OCI-LY1 (cell line): ENCODE measurements around the gene FRK.

Experiments
- H2AFZ ChIP-seq: fragments of 200-600 bp; sonication (generic), shearing (Covaris generic); 2 replicates; pipeline ENCODE4 v1.6.0; 2014; ENCODE audit warnings: antibody characterized with exemption, mild to moderate bottlenecking, low read length
- H3F3A ChIP-seq: fragments of 200-600 bp; sonication (generic), shearing (Covaris generic); 2 replicates; pipeline ENCODE4 v1.6.0; 2014; ENCODE audit warnings: mild to moderate bottlenecking, antibody characterized with exemption, low read length, moderate library complexity; ENCODE audit not compliant: insufficient read depth
- H3K27ac ChIP-seq: fragments of 200-600 bp; sonication (generic); 2 replicates; pipeline ENCODE4 v1.5.1; 2014; ENCODE audit warnings: low read length, mixed run types, mild to moderate bottlenecking, low read depth; ENCODE audit not compliant: poor library complexity, severe bottlenecking
- H3K27me3 ChIP-seq: fragments of 200-600 bp; sonication (generic); 2 replicates; pipeline ENCODE4 v1.6.0; 2014; ENCODE audit warnings: antibody characterized with exemption, mild to moderate bottlenecking, low read length, moderate library complexity; ENCODE audit not compliant: insufficient read depth
- H3K36me3 ChIP-seq: fragments of 200-600 bp; sonication (generic); 2 replicates; pipeline ENCODE4 v1.6.1; 2014; ENCODE audit warnings: mild to moderate bottlenecking, antibody characterized with exemption, low read length, moderate library complexity, mixed read lengths; ENCODE audit not compliant: insufficient read depth
- H3K4me1 ChIP-seq: fragments of 200-600 bp; sonication (generic); 2 replicates; pipeline ENCODE4 v1.5.1; 2014; ENCODE audit warnings: mild to moderate bottlenecking, low read length, moderate library complexity; ENCODE audit not compliant: insufficient read depth, severe bottlenecking
- H3K4me2 ChIP-seq: fragments of 200-600 bp; sonication (generic), shearing (Covaris generic); 2 replicates; pipeline ENCODE4 v1.6.1; 2014; ENCODE audit warnings: low read length
- H3K4me3 ChIP-seq: fragments of 200-600 bp; sonication (generic); 2 replicates; pipeline ENCODE4 v1.5.1; 2014; ENCODE audit warnings: low read length, low read depth, mild to moderate bottlenecking, mixed read lengths; ENCODE audit not compliant: poor library complexity, severe bottlenecking
- H3K79me2 ChIP-seq: fragments of 200-600 bp; shearing (Covaris generic); 2 replicates; pipeline ENCODE4 v1.6.1; 2016; ENCODE audit warnings: mixed run types, low read length, mixed read lengths; ENCODE audit not compliant: insufficient read depth
- H3K9ac ChIP-seq: fragments of 200-600 bp; sonication (generic), shearing (Covaris generic); 2 replicates; pipeline ENCODE4 v1.6.1; 2014; ENCODE audit warnings: mild to moderate bottlenecking, low read length, mixed read lengths
- H3K9me2 ChIP-seq: fragments of 200-600 bp; sonication (generic), shearing (Covaris generic); 2 replicates; pipeline ENCODE4 v1.6.1; 2014; ENCODE audit warnings: low read depth, mild to moderate bottlenecking, low read length, mixed read lengths
- H3K9me3 ChIP-seq: fragments of 200-600 bp; shearing (Covaris generic); 2 replicates; pipeline ENCODE4 v1.6.1; 2014; ENCODE audit warnings: low read length, mixed read lengths
- H4K20me1 ChIP-seq: fragments of 200-600 bp; sonication (generic), shearing (Covaris generic); 2 replicates; pipeline ENCODE4 v1.6.0; 2016; ENCODE audit warnings: mild to moderate bottlenecking, low read length; ENCODE audit not compliant: insufficient read depth
- EZH2 ChIP-seq: fragments of 200-600 bp; sonication (generic), shearing (Covaris generic); IDR thresholded peaks from 2 replicates; pipeline ENCODE4 v1.8.0; 2017; ENCODE audit warnings: borderline replicate concordance, mixed run types, mild to moderate bottlenecking, antibody characterized with exemption, low read length, moderate library complexity, mixed read lengths
- TF ChIP-seq, protein P1 (sequence below): fragments of 200-600 bp; sonication (generic), shearing (Covaris generic); IDR thresholded peaks from 2 replicates; pipeline ENCODE4 v1.5.1; 2017; ENCODE audit warnings: mild to moderate bottlenecking, antibody characterized with exemption, low read length, moderate library complexity, mixed read lengths

FRK gene

DNA sequence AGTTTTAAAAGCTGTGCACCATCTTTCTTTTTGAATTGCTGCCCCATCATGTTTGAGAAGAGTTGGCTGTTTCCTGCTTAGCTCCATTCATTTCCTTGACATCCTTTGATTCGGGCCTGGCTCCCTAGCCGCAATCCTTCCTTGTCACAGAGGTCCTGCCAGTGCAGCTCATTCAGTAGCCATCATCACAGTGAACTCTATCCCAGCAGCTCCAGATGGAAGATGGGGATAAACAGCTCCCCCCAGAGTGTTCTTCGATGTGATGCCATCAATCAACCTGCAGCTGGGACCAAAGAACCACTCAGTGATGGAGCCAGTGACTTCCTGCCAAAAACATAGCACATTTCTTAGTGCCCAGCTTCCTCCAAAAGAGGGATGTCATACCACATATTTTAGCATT is 158.8 kb downstream of the FRK start:
- no peak overlapping the region for H3K9ac ChIP-seq
- TF ChIP-seq, protein P1, sequence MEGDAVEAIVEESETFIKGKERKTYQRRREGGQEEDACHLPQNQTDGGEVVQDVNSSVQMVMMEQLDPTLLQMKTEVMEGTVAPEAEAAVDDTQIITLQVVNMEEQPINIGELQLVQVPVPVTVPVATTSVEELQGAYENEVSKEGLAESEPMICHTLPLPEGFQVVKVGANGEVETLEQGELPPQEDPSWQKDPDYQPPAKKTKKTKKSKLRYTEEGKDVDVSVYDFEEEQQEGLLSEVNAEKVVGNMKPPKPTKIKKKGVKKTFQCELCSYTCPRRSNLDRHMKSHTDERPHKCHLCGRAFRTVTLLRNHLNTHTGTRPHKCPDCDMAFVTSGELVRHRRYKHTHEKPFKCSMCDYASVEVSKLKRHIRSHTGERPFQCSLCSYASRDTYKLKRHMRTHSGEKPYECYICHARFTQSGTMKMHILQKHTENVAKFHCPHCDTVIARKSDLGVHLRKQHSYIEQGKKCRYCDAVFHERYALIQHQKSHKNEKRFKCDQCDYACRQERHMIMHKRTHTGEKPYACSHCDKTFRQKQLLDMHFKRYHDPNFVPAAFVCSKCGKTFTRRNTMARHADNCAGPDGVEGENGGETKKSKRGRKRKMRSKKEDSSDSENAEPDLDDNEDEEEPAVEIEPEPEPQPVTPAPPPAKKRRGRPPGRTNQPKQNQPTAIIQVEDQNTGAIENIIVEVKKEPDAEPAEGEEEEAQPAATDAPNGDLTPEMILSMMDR, result no peak
- no peak for TF ChIP-seq EZH2
- H3F3A ChIP-seq, result no peaks in the 10 kb centered on the region
- H3K36me3 ChIP-seq, result no peaks in the 10 kb centered on the region
- H3K4me2 ChIP-seq, result no peak overlapping the region
- no peaks in the 10 kb centered on the region for H3K4me1 ChIP-seq
- H3K4me3 ChIP-seq, result no peak overlapping the region
- H3K27ac ChIP-seq, result no peak overlapping the region
- H3K27me3 ChIP-seq, result no peaks in the 10 kb centered on the region
- H4K20me1 ChIP-seq, result no peaks in the 10 kb centered on the region
- H2AFZ ChIP-seq, result no peak overlapping the region
- no peaks in the 10 kb centered on the region for H3K9me2 ChIP-seq
- no peaks in the 10 kb centered on the region for H3K79me2 ChIP-seq
- no peaks in the 10 kb centered on the region for H3K9me3 ChIP-seq

DNA sequence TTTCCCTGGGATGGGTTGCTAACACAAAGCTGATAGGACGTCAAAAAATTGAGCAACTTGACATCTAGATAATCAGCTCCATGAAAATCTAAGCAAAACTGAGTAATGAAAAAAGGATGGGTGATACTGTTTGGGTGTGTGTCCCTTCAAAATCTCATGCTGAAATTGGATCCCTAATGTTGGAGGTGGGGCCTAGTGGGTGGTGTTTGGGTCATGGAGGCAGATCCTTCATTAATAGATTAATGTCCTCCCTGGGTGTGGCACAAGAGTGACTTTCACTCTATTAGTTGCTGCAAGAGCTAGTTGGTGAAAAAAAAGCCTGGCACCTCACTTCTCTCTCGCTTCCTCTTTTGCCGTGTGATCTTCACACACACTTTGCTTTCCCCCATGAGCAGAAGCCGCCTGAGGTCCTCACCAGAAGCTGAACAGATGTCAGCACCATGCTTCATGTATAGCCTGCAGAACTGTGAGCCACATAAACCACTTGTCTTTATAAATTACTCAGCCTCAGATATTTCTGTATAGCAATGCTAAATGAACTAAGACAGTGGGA is 160.9 kb downstream of the FRK start:
- H3K4me3 ChIP-seq, result no peak overlapping the region
- no peaks in the 10 kb centered on the region for H3K27me3 ChIP-seq
- no peaks in the 10 kb centered on the region for H3K9me2 ChIP-seq
- no peaks in the 10 kb centered on the region for H3K79me2 ChIP-seq
- no peaks in the 10 kb centered on the region for H3K9me3 ChIP-seq
- no peak overlapping the region for H2AFZ ChIP-seq
- no peaks in the 10 kb centered on the region for H4K20me1 ChIP-seq
- no peak overlapping the region for H3K27ac ChIP-seq
- H3K4me2 ChIP-seq, result no peak overlapping the region
- no peaks in the 10 kb centered on the region for H3F3A ChIP-seq
- H3K4me1 ChIP-seq, result no peaks in the 10 kb centered on the region
- no peaks in the 10 kb centered on the region for H3K36me3 ChIP-seq
- H3K9ac ChIP-seq, result no peak overlapping the region
- TF ChIP-seq EZH2, result no peak
- TF ChIP-seq, protein P1, result no peak

DNA sequence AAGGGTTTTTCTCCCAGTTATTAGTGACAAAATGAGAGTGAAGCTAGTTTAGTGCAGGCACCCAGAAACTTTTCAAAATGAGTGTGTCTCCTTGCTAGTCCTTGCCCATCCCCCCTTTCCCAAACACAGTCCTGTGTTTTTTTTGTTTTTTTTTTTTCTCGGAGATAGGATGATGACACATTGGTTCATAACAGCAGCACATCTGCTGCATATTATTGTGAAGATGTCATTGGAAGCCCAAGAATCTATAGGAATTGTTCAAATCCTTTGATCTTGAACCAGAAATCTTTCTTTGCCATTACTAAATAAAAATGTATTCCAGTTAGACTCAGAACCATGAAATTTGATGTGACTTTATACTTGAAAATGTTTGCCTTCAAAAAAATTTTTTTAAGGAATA is 162.4 kb downstream of the FRK start:
- no peak for TF ChIP-seq EZH2
- TF ChIP-seq, protein P1, result no peak
- no peaks in the 10 kb centered on the region for H3F3A ChIP-seq
- no peak overlapping the region for H3K27ac ChIP-seq
- no peak overlapping the region for H3K4me3 ChIP-seq
- H3K4me2 ChIP-seq, result no peak overlapping the region
- H3K4me1 ChIP-seq, result no peaks in the 10 kb centered on the region
- H3K36me3 ChIP-seq, result no peaks in the 10 kb centered on the region
- H3K79me2 ChIP-seq, result no peaks in the 10 kb centered on the region
- H3K9me2 ChIP-seq, result no peaks in the 10 kb centered on the region
- no peak overlapping the region for H2AFZ ChIP-seq
- no peaks in the 10 kb centered on the region for H3K27me3 ChIP-seq
- no peaks in the 10 kb centered on the region for H3K9me3 ChIP-seq
- H4K20me1 ChIP-seq, result no peaks in the 10 kb centered on the region
- H3K9ac ChIP-seq, result no peak overlapping the region
